GM19043 (cell line): Measurements from ENCODE around the gene SEZ6L2.
"Not testable (repeated sequence)": the region's sequence is repeated elsewhere in the genome, so short reads cannot be mapped to it uniquely, and the experiment has no call there.

Experiments
- ATAC-seq: cut with Tn5 transposase; IDR thresholded peaks from one replicate; pipeline ENCODE4 v1.9.1; 2021; ENCODE audit warnings: low read depth; ENCODE audit not compliant: unreplicated experiment

Gene SEZ6L2

DNA sequence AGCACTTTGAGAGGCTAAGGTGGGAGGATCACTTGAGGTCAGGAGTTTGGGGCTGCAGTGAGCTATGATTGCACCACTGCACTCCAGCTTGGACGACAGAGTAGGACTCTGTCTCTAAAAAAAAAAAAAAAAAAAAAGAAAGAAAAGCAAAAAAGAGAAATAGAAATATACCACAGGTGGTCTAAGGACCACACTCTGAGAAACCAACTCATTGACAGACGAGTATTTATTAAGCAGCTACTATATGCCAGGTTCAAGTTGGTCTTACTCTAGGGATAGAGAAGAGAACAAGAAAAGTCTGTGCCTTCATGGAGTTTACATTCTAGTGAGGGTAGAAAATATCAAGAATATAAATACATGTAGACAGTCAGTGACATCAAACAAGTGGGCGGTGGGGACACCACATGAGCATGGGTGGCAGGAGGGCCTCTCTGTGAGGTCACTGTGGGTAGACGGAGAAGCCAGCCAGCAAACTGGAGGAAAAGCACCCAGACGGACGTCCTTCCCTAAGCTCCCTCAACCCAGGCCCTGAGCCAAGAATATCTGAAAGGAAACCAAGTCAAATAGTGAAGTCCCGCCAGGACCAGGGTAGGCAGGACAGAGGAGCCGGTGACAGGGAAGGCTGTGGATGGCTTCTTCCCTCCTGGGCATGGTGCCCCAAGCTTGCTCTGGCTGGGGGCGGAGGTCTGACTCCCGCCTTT, 41.1 kb downstream of the SEZ6L2 start:
- no peak for ATAC-seq

DNA sequence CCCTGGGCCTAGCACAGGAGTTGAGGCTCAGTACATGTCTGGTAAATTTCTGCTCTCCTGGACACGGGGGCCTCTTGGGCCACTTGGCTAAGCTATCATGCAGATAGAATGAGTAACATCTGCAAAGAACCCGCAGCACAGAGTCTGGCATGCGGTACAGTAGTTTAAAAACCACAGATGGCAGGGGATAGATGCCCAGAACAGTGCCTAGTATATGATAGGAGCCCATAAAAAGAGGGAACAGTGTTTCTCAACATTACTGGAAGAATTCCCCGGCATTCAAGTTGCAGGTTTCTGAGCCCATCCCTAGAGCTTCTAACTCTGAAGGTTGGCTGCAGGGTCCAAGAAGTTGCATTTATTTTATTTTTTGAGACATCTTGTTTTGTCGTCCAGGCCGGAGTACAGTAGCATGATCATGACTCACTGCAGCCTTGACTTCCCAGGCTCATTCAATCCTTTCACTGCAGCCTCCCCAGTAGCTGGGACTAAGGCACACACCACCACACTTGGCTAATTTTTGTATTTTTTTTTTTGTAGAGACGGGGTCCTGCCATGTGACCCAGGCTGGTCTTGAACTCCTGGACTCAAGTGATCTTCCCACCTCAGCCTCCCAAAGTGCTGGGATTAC, 42.1 kb downstream of the SEZ6L2 start:
- ATAC-seq = no peak

DNA sequence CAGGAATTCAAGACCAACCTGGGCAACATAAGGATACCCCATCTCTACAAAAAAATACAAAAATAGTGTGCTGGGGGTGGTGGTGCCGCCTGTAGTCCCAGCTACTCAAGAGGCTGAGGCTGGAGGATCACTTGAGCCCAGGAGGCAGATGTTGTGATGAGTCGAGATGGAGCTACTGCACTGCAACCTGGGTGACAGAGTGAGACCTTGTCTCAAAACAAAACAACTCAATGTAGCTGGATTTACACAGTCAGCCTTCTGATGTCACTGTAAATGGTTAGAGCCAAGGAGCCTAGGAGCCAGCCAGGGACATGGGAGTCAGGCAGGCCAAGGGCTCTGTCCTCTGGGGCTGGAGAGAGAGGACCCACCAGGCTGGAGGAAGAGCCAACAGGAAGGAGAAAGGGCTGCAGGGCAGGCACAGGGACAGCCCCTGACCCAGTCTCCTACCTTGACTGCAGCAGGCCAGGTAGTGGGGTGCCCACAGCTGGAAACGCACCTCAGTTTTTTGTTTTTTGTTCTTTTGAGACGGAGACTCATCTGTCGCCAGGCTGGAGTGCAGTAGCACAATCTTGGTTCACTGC, 44.7 kb downstream of the SEZ6L2 start:
- ATAC-seq = no peak

DNA sequence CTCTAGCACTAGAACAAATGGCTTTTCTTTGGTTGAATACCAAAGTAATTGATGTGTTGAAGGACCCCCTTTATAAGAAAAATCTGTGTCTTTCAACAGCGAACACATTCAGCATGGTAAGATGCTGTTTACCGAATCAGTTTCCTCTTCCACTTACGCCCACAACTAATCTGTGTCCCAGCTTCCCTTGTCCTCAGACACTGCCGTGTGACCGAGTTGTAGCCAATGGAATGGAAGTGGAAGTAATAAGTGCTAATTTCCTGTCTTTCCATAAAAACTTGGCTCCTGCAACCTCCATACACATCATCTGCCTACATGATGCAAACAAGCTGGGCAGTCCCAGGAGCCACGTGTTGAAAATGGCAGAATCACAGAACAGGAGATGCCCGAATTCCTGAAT, 46.7 kb downstream of the SEZ6L2 start:
- no peak for ATAC-seq

DNA sequence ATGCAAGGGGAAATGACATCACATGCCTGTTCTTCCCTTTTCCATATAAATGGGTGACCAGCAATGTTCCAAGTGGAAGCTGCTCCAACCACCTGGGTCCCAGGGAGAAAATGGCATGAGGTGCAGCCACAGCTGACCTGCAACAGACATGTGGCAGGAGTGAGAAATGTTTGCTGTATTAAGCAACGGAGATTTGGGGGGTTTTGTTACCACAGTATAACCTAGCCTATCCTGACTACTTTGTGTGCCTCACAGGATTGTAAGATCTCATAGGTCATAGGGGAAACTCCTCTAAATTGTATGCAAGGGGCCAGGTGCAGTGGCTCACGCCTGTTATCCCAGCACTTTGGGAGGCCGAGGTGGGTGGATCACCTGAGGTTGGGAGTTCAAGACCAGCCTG, 48.4 kb downstream of the SEZ6L2 start:
- no peak for ATAC-seq

DNA sequence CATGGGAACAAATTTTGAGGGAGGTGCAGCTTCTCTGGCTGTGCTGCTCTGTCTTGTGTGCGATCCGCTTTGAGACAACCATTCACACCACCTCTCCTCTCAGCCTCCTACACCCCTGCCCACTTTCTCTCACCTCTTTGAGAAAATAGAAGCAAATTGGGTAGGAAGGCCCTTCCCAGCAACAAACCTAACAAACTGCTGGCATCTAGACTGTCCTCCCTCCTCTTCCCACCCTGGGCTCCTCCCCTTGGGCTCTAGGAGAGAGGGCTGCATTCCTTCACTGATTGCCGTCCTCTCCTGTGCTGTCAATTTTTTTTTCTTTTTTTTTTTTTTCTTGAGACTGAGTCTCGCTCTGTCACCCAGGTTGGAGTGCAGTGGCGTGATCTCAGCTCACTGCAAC, 49.8 kb downstream of the SEZ6L2 start:
- no peak for ATAC-seq

DNA sequence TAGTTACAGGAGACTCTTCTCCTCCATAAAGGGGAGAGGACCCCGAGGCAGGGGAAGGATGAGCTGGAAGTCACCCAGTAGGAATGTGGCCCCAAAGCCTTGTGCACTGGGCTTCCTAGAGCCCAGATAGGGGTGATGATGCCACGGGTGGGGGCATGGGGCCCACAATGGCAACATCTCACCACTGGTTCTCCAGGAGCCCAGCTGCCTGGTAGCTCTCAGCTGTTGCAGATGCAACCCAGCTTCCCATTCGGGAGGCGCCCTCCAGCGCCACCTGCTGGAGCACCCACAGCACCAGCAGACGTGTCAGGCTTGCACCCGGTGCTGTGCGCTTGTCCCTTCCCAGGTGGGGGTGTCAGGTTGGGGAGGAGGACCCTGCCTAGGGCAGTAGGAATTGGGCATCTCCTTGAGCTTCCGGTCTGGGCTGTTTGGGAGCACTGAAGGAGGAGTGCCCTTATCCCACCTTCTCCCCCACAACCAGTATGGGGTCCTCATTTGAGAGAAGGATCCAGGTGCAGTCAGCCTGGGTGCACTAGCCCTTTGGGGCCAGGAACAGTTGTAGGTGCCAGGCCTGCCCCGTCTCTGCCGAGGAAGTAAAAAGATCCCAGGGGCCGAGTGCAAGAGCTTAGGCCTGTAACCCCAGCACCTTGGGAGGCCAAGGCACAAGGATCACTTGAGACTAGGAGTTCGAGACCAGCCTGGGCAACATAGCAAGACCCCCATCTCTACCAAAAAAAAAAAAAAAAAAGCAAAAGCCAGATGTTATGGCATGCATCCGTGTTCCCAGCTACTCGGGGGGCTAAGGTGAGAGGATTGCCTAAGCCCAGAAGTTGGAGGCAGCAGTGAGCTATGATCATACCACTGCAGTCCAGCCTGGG, 50.7 kb downstream of the SEZ6L2 start:
- ATAC-seq = no peak

DNA sequence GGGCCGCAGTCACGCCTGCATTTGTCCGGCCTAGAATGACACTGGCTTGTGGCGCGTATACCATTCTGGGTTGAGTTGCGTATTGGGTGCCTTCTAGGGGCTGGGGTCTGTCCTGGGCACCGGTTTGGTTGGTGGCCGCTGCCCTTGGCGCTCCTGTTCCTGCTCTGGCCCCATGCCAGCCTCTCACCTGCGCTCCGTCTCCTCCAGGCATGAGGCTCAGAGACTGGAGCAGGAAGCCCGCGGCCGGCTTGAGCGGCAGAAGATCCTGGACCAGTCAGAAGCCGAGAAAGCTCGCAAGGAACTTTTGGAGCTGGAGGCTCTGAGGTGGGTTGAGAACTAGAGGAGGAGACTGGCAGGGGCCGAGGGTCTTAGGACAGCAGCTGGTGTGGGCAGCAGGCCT, 53.7 kb downstream of the SEZ6L2 start:
- no peak for ATAC-seq

DNA sequence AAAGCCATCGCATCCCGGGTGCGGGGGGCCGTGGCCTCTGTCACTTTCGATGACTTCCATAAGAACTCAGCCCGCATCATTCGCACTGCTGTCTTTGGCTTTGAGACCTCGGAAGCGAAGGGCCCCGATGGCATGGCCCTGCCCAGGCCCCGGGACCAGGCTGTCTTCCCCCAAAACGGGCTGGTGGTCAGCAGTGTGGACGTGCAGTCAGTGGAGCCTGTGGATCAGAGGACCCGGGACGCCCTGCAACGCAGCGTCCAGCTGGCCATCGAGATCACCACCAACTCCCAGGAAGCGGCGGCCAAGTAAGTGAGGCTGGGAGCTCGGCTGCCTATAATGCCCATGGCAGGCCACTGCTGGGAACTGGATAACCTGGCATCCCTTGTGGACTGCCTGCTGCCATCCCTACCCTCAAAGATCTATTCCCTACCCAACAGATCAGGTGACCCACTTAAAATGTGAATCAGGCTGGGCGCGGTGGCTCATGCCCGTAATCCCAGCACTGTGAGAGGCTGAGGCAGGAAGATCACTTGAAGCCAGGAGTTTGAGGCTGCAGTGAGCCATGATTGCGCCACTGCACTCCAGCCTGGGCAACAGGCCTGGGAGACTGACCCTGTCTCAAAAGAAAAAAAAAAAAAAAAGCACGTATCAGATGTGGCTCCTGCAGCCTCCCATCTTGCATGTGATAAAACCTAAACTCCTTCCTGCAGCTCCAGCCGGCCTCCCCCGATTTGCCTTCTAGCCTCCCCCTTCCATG, 54.6 kb downstream of the SEZ6L2 start:
- ATAC-seq = no peak

DNA sequence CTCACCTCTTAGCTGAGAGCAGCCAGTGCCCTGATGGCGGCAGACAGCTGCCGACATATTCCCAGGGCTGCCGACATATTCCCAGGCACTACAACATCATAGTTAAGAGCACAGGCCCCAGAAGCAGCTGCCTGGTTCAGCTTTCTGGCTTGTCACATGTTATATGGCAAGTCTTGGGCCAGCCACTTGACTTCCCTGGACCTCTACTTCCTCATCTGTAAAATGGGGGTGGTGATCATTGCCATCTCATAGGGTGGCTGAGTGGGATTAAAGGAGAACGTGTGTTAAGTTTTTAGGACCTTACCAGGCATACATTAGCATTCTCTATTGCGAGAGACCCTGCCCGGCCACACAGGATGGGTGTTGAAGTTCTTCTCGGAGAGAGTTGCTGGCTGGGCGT, 55.4 kb downstream of the SEZ6L2 start:
- no peak for ATAC-seq

DNA sequence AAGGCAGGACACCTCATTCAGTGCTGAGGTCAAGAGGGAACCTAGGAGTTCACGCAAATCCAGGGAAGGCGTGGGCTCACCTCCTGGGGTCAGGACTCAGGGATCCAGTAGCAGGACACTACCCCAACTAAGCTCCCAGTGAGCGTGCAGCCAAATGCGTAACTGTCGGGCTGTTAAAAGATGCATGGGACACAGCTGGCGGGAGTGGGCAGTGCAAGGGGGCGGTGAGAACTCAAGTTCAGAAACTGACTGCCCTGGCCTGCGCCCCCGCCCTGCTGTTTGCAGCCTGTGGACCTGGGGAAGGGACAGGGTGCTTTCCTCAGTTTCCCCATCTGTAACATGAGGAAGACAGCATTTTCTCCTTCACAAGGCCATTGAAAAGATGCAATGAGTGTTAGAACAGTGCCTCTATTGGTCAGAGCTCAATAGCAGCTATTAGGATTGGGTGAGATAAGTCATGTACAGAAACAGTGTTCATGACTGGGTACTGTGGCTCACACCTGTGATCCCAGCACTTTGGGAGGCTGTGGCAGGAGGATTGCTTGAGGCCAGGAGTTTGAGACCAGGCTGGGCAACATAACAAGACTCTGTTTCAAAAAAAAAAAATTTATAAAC, 56.5 kb downstream of the SEZ6L2 start:
- no peak for ATAC-seq

DNA sequence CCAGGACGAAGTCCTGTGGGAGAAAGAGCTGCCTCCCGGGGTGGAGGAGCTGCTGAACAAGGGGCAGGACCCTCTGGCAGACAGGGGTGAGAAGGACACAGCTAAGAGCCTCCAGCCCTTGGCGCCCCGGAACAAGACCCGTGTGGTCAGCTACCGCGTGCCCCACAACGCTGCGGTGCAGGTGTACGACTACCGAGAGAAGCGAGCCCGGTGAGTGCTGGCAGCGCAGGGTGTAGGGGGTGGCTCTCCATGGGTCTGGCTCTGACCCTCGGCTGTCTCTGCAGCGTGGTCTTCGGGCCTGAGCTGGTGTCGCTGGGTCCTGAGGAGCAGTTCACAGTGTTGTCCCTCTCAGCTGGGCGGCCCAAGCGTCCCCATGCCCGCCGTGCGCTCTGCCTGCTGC, 57.7 kb downstream of the SEZ6L2 start:
- ATAC-seq = no peak

DNA sequence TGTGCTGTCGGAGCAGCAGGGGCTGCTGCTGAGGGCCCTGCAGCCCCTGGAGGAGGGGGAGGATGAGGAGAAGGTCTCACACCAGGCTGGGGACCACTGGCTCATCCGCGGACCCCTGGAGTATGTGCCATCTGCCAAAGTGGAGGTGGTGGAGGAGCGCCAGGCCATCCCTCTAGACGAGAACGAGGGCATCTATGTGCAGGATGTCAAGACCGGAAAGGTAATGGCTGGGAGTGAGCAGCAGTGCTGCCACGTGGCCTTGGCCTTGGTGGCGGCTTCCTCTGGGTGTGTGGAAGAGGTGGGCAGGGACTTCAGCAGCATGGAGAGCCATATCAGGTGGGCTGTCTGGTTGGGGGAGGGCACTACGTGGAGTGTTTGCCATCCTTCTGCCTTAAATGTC, 59.1 kb downstream of the SEZ6L2 start:
- no peak for ATAC-seq

DNA sequence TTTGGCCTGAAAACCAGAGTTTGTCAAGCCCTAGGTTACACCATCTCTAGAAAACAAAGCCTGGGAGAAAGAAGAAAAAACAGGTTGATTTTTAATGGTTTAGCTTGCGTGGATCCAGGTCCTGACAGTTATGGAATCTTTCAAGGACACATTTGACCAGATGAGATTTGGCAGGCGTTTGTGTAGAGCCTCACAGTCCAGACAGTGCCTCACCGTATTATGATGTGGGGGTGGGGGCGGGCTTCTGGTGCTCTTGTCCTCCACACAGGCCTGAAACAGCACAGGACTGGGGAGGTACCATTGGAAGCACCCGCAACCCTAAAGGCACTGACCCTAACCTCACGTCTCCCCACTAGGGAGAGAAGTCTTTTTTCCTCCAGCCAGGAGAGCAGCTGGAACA, 59.5 kb downstream of the SEZ6L2 start:
- ATAC-seq = no peak

DNA sequence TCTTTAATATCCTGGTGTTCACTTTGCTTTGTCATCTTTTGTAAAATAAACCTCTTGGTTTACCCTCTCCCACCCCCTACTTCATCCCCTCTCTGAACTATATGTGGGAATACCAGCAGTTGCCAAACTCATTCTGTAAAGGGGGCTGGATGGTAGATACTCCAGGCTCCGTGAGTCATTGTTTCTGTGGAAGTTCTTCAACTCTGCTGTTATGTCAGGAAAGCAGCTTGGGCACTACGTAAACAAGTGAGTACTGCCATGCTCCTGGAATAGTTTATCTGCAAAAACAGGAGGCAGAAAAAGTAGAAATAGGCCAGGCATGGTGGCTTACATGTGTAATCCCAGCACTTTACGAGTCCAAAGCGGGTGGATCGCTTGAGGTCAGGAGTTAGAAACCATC, 61.5 kb downstream of the SEZ6L2 start:
- ATAC-seq = no peak

DNA sequence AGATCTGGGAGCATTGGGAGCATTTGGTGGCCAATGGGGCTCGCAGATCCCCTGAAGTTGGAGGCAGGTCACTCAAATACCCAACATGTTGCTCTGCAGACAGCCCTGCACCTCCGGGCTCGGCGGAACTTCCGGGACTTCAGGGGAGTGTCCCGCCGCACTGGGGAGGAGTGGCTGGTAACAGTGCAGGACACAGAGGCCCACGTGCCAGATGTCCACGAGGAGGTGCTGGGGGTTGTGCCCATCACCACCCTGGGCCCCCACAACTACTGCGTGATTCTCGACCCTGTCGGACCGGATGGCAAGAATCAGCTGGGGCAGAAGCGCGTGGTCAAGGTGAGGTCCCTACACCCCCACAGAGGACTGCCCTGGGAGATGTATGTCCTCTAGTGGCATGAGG, 62.7 kb downstream of the SEZ6L2 start:
- ATAC-seq = no peak

DNA sequence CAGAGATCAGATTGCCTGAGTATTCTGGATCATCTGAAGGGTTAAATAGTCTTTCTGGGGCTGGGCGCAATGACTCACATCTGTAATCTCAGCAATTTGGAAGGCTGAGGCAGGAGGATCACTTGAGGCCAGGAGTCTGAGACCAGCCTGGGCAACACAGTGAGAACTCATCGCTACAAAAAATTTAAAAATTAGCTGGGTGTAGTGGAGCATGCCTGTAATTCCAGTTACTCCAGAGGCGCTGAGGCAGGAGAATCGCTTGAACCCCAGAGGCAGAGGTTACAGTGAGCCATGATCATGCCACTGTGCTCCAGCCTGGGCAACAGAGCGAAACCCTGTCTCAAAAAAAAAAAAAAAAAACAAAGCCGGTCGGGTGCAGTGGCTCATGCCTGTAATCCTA, 63.4 kb downstream of the SEZ6L2 start:
- ATAC-seq = no peak

DNA sequence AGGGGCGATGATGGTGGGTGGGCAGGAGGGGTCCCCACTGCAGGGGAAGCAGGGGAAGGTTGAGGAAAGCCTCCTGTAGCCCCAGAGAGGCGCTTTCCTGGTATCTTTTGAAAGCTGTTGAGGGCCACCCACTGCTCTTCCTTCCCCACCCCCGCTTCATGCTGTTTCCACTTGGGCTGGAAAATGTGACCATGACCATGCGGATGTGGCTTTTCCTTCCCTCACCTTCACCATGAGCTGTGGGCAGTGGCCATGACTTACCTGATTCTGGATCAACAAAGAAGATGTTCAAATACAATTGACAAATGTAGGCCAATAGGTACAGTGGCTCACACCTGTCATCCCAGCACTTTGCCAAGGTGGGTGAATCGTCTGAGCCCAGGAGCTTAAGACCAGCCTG, 65.3 kb downstream of the SEZ6L2 start:
- no peak for ATAC-seq

DNA sequence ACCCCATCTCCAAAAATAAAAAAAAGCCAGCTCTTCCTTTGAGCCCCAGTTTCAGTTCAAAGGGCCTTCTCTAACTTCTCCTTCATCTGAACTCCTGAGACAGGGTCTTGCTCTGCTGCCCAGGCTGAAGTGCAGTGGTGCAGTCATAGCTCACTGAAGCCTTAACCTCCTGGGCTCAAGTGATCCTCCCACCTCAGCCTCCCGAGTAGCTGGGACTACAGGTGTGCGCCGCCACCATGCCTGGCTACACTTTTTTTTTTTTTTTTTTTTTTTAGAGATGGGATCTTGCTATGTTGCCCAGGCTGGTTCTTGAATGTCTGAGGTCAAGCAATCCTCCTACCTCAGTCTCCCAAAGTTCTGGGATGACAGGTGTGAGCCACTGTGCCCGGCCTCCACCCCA, 66.1 kb downstream of the SEZ6L2 start:
- not testable (repeated sequence) for ATAC-seq

DNA sequence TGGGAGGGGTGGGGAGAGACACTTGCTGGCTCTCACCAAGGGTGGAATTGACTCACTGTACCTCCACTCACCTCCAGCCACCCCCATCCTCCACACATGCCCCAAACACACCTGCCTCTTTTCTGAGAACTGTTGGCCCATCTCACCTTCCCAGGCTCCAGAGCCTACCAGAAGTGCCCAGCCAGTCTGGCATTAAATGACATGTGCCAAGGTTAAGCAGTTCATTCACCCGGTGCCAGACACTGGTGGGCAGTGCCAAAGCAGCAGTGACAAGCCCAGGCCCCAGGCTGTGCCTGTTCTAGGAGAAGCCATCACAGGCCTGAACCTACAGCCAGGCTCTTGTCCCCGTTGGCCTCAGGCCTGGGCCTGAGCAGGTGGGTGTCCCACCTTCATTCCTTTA, 67.9 kb downstream of the SEZ6L2 start:
- no peak for ATAC-seq
